ENCODE measurements around the gene VPS39. TPM values are rescaled to one million over a fixed set of nuclear protein-coding genes. Genes with fewer than 3 reads are reported as not detected.

The VPS39 gene
- total RNA-seq, 1 donor from 2014 or later = 76.8 TPM

- Mint-ChIP-seq H3K9me3 (no peaks in the 10 kb centered on the region), H3K27ac (no peak overlapping the region), H3K4me1 (ENCODE audit: unreplicated experiment) (peaks cover 7% of the 10 kb centered on the region), H3K27me3 (peaks cover 18% of the 10 kb centered on the region), H3K36me3 (no peaks in the 10 kb centered on the region), H3K4me3 (no peak overlapping the region)
- DNase-seq (ENCODE audit: extremely low spot score, unreplicated experiment) = no peak
- no peak for TF ChIP-seq CTCF (conservative IDR thresholded peaks at IDR 0.05)
Observed at GRCh38 chr15:42131006-42131405, 77.1 kb downstream of the VPS39 start.

- no peaks in the 10 kb centered on the region for H3K36me3 Mint-ChIP-seq
- peaks cover 18% of the 10 kb centered on the region for H3K27me3 Mint-ChIP-seq
- H3K4me1 Mint-ChIP-seq (ENCODE audit: unreplicated experiment) = peaks cover 7% of the 10 kb centered on the region
- H3K9me3 Mint-ChIP-seq = no peaks in the 10 kb centered on the region
- no peak for TF ChIP-seq CTCF (conservative IDR thresholded peaks at IDR 0.05)
- no peak overlapping the region for H3K27ac Mint-ChIP-seq
- no peak overlapping the region for H3K4me3 Mint-ChIP-seq
- DNase-seq (ENCODE audit: extremely low spot score, unreplicated experiment) = no peak
Observed at GRCh38 chr15:42130246-42130986, 77.7 kb downstream of the VPS39 start.

- DNase-seq (ENCODE audit: extremely low spot score, unreplicated experiment) = no peak
Observed at GRCh38 chr15:42129364-42129763, 78.7 kb downstream of the VPS39 start.

DNA sequence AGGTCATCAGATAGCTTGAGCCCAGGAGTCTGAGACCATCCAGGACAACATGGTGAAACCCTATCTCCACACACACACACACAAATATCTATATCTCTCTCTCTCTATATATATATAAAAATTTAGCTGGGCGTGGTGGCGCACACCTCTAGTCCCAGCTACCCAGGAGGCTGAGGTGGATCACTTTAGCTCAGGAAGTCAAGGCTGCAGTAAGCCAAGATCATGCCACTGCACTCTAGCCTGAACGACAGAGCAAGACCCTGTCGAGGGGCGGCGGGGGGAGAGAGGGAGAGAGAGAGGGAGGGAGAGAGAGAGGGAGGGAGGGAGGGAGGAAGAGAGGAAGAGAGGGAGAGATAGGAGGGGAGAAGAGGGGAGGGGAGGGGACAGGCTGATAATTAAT, 79.6 kb downstream of the VPS39 start:
- peaks cover 7% of the 10 kb centered on the region for H3K4me1 Mint-ChIP-seq (ENCODE audit: unreplicated experiment)
- no peak for TF ChIP-seq CTCF (conservative IDR thresholded peaks at IDR 0.05)
- H3K27me3 Mint-ChIP-seq = peaks cover 11% of the 10 kb centered on the region
- no peaks in the 10 kb centered on the region for H3K36me3 Mint-ChIP-seq
- no peak for DNase-seq (ENCODE audit: extremely low spot score, unreplicated experiment)
- H3K4me3 Mint-ChIP-seq = no peak overlapping the region
- no peaks in the 10 kb centered on the region for H3K9me3 Mint-ChIP-seq
- H3K27ac Mint-ChIP-seq = no peak overlapping the region

More at GRCh38 chr15:42129364-42129763, 78.7 kb downstream of the VPS39 start:
- Mint-ChIP-seq H3K36me3 (no peaks in the 10 kb centered on the region), H3K4me1 (ENCODE audit: unreplicated experiment) (peaks cover 7% of the 10 kb centered on the region), H3K27me3 (peaks cover 17% of the 10 kb centered on the region), H3K4me3 (no peak overlapping the region), H3K9me3 (no peaks in the 10 kb centered on the region), H3K27ac (no peak overlapping the region)
- no peak for TF ChIP-seq CTCF (conservative IDR thresholded peaks at IDR 0.05)

- no peak overlapping the region for H3K4me3 Mint-ChIP-seq
- no peak for DNase-seq (ENCODE audit: extremely low spot score, unreplicated experiment)
- TF ChIP-seq CTCF (conservative IDR thresholded peaks at IDR 0.05) = no peak
- no peaks in the 10 kb centered on the region for H3K9me3 Mint-ChIP-seq
- no peaks in the 10 kb centered on the region for H3K36me3 Mint-ChIP-seq
- no peak overlapping the region for H3K27ac Mint-ChIP-seq
- no peaks in the 10 kb centered on the region for H3K27me3 Mint-ChIP-seq
- peaks cover 9% of the 10 kb centered on the region for H3K4me1 Mint-ChIP-seq (ENCODE audit: unreplicated experiment)
Observed at GRCh38 chr15:42123546-42123945, 84.6 kb downstream of the VPS39 start.
